SU-DHL-6 (cell line): ENCODE results near the gene TMPRSS9.
A peak's percentile ranks its signal among the peaks of the same experiment; 100 is the strongest.

Source experiments
- H2AFZ ChIP-seq: fragments of 200-600 bp; sonication (generic); 2 replicates; pipeline ENCODE4 v1.6.1; 2014; ENCODE audit warnings: low read depth, mild to moderate bottlenecking, moderate library complexity, mixed read lengths, antibody characterized with exemption, low read length; ENCODE audit not compliant: severe bottlenecking
- H3F3A ChIP-seq: fragments of 200-600 bp; shearing (Covaris generic); 2 replicates; pipeline ENCODE4 v1.6.0; 2016; ENCODE audit warnings: antibody characterized with exemption, mild to moderate bottlenecking; ENCODE audit not compliant: insufficient read depth
- H3K27ac ChIP-seq: fragments of 200-600 bp; sonication (generic); 2 replicates; pipeline ENCODE4 v1.5.1; 2016; ENCODE audit warnings: low read depth, mild to moderate bottlenecking, low read length, moderate library complexity, mixed read lengths
- H3K27me3 ChIP-seq: fragments of 200-600 bp; sonication (generic), shearing (Covaris generic); 2 replicates; pipeline ENCODE4 v1.6.0; 2014; ENCODE audit warnings: mild to moderate bottlenecking, low read length
- H3K36me3 ChIP-seq: fragments of 200-600 bp; sonication (generic); 2 replicates; pipeline ENCODE4 v1.6.1; 2014; ENCODE audit warnings: mild to moderate bottlenecking, low read length, mixed read lengths
- H3K4me2 ChIP-seq: fragments of 300-600, 200-600 bp; shearing (Covaris generic), sonication (generic); 2 replicates; pipeline ENCODE4 v1.6.0; 2014; ENCODE audit warnings: low read length, low read depth, mild to moderate bottlenecking; ENCODE audit not compliant: poor library complexity, severe bottlenecking
- H3K4me3 ChIP-seq: fragments of 200-600 bp; sonication (generic); 2 replicates; pipeline ENCODE4 v1.5.1; 2014; ENCODE audit warnings: antibody characterized with exemption, low read length, mild to moderate bottlenecking, mixed read lengths; ENCODE audit not compliant: insufficient read depth, poor library complexity, severe bottlenecking
- H3K79me2 ChIP-seq: fragments of 200-600 bp; sonication (generic); 2 replicates; pipeline ENCODE4 v1.6.1; 2014; ENCODE audit warnings: mild to moderate bottlenecking, low read length, moderate library complexity; ENCODE audit not compliant: insufficient read depth
- H3K9ac ChIP-seq: fragments of 200-600 bp; sonication (generic); 2 replicates; pipeline ENCODE4 v1.7.0; 2014; ENCODE audit warnings: mild to moderate bottlenecking, low read length
- H3K9me2 ChIP-seq: fragments of 200-600 bp; sonication (generic); replicated peaks from 2 replicates; pipeline ENCODE4 v1.6.1; 2014; ENCODE audit warnings: low read length; ENCODE audit not compliant: insufficient read depth
- H3K9me3 ChIP-seq: fragments of 200-600 bp; sonication (generic); 2 replicates; pipeline ENCODE4 v1.6.1; 2014; ENCODE audit warnings: low read length, mixed read lengths; ENCODE audit not compliant: insufficient read depth
- H4K20me1 ChIP-seq: fragments of 200-600 bp; sonication (generic); 2 replicates; pipeline ENCODE4 v1.6.1; 2014; ENCODE audit warnings: low read depth, mild to moderate bottlenecking, antibody characterized with exemption, low read length, moderate library complexity, mixed read lengths
- EZH2phosphoT487 ChIP-seq: fragments of 200-600 bp; sonication (generic), shearing (Covaris generic); conservative IDR thresholded peaks from 2 replicates; pipeline ENCODE4 v1.6.1; 2018; ENCODE audit warnings: mild to moderate bottlenecking, antibody characterized with exemption, low read length, moderate library complexity, mixed read lengths
- TF ChIP-seq, protein P1 (sequence below): fragments of 200-600 bp; sonication (generic); IDR thresholded peaks from one replicate; pipeline ENCODE4 v1.5.1; 2017; ENCODE audit warnings: antibody characterized with exemption, mild to moderate bottlenecking, low read length, moderate library complexity; ENCODE audit not compliant: insufficient read depth, poor library complexity, severe bottlenecking

The TMPRSS9 gene

DNA sequence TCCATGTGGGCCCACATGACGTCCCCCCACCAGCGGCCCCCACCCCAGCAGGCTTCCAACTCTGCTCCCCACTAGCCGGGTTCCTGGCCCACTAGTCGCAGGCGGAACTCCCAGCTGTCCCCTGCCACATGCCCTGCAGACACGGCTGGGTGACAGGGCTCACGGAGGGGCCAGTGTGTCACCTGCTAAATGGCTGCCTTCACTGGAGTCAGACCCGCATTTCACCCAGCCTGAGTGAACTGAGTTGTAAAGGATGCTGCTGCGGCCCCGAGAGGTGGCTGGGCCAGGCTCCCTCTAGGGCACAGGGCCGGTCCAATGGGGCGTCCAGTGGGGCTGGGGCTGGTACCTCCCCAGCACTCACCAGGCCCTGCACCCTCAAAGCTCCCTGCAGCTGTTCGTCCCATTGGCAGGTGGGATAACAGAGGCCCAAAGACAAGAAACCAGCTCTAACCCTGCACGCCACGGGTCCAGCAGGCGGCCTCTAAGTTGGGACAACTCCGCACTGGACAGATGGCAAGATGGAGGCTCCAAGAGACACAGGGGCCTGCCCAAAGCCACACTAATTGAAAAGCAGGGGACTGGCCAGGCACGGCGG lies 93.5 kb downstream of the TMPRSS9 start:
- Histone ChIP-seq H3K4me3 (no peak overlapping the region), H4K20me1 (peaks cover 10% of the 10 kb centered on the region), H3K4me2 (no peak overlapping the region), H3K9ac (no peak overlapping the region), H3K9me2 (no peaks in the 10 kb centered on the region), H3K9me3 (no peaks in the 10 kb centered on the region), H3K79me2 (peaks cover 79% of the 10 kb centered on the region), H3K27me3 (no peaks in the 10 kb centered on the region), H3F3A (peaks cover 13% of the 10 kb centered on the region; the same call in 1 of the 2 replicates), H3K27ac (no peak overlapping the region), H3K36me3 (no peaks in the 10 kb centered on the region), H2AFZ (no peak overlapping the region)
- no peak for TF ChIP-seq EZH2phosphoT487
- TF ChIP-seq, protein P1, sequence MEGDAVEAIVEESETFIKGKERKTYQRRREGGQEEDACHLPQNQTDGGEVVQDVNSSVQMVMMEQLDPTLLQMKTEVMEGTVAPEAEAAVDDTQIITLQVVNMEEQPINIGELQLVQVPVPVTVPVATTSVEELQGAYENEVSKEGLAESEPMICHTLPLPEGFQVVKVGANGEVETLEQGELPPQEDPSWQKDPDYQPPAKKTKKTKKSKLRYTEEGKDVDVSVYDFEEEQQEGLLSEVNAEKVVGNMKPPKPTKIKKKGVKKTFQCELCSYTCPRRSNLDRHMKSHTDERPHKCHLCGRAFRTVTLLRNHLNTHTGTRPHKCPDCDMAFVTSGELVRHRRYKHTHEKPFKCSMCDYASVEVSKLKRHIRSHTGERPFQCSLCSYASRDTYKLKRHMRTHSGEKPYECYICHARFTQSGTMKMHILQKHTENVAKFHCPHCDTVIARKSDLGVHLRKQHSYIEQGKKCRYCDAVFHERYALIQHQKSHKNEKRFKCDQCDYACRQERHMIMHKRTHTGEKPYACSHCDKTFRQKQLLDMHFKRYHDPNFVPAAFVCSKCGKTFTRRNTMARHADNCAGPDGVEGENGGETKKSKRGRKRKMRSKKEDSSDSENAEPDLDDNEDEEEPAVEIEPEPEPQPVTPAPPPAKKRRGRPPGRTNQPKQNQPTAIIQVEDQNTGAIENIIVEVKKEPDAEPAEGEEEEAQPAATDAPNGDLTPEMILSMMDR, result no peak

DNA sequence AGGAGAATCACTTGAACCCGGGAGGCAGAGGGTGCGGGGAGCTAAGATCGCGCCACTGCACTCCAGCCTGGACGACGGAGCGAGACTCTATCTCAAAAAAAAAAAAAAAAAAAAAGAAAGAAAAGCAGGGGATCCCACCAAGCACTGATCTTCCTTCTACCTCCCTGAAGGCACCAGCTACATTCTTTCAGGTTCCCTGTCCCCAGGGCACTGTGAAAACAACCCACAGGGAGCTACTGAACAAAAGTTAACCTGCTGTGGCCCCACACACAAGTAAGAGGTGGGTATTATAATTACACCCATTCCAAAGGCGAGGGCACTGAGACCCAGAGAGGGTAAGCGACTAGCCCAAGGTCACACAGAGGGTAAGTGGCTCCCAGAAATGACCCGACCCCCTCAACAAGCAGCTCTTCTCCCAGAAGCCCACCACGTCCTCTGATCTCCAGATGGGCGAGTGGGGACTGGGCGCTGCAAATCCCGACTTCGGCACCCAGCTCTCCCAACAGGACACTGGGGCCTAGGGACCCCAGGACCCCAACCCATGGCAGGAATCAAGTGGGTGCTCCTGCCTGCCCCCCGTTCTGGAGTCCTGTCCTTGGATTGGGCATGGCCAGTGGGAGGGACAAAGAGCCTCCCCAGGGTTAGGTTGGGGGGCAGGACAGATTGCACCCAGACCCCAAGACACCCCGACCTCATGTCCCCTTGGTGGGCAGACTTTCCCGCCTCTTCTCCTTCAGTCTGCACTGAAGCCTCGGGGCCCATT lies 94.3 kb downstream of the TMPRSS9 start:
- Histone ChIP-seq H2AFZ (no peak overlapping the region), H3F3A (peaks cover 13% of the 10 kb centered on the region; the same call in 1 of the 2 replicates), H3K27ac (peak overlapping the region; percentile 86; the same call in 1 of the 2 replicates), H3K9me2 (no peaks in the 10 kb centered on the region), H3K27me3 (no peaks in the 10 kb centered on the region), H3K79me2 (peaks cover 70% of the 10 kb centered on the region), H3K4me3 (no peak overlapping the region), H3K36me3 (no peaks in the 10 kb centered on the region), H3K9ac (peak overlapping the region; percentile 100), H3K4me2 (peak overlapping the region; percentile 77), H4K20me1 (peaks cover 7% of the 10 kb centered on the region; the same call in 1 of the 2 replicates), H3K9me3 (no peaks in the 10 kb centered on the region)
- no peak for TF ChIP-seq EZH2phosphoT487
- TF ChIP-seq, protein P1, result no peak

DNA sequence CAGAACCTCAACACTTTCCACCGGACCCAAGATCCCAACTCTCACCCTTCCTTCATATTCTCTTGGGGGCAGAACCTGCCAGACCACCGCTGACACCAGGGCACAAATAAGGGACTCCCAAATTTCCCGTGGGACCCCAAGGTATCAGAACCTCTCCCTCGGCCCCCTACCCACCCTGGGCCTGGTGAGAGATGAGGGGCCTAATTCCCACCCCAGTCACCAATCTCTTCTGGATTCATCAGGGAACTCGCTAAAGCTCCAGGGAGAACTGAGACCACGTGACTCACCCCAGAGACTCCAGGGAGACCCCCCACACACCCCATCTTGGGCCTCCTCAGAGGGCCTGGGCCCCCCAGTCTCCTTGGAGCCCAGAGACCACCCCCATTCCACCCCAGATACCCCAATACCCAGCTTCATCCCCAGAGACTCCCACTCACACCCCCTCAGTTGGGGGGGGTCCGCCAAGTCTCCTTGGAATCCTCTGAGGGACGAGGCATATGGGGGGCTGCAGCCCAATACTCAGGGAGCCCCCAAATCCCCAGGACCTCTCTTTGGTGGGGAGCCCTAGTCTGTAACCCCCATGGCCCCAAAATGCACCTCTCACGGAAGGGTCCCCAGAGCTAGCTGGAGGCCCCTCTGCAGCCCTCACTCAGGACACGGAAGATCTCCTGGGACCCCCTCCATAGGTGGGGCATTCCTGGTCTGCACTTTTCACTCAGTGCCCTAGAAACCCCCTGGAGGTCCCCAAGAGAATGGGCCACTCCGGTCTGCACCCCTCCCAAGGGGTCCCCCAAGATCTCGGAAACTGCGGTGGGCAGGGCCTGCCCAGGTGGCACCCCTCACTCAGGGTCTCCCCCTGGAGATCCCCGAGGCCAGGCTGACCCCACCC lies 95.1 kb downstream of the TMPRSS9 start:
- Histone ChIP-seq H4K20me1 (peaks cover 7% of the 10 kb centered on the region; the same call in 1 of the 2 replicates), H3K9ac (peak overlapping the region; percentile 100), H3F3A (peaks cover 13% of the 10 kb centered on the region; the same call in 1 of the 2 replicates), H3K79me2 (peaks cover 63% of the 10 kb centered on the region), H3K27ac (peak overlapping the region; percentile 86), H2AFZ (no peak overlapping the region), H3K9me3 (no peaks in the 10 kb centered on the region), H3K9me2 (no peaks in the 10 kb centered on the region), H3K36me3 (no peaks in the 10 kb centered on the region), H3K4me2 (peak overlapping the region; percentile 77), H3K27me3 (no peaks in the 10 kb centered on the region), H3K4me3 (peak overlapping the region; percentile 96)
- TF ChIP-seq EZH2phosphoT487, result no peak
- TF ChIP-seq, protein P1, result no peak
